Measurements from ENCODE around the gene FXR2. TPM values are rescaled to one million over a fixed set of nuclear protein-coding genes. Genes with fewer than 3 reads are reported as not detected.

Gene FXR2
- total and polyA plus RNA-seq, 9 of the 15 experiments (the other 6 are each of a cell fraction or from before 2014, with no cell fraction given): 2.0 to 49.3 (median 24.5) TPM

- TF ChIP-seq ETV1 (tag; conservative IDR thresholded peaks at IDR 0.05; ENCODE audit: low read depth) (no peak), ZNF280B (CRISPR knock-in tag; IDR thresholded peaks at IDR 0.05) (no peak), ERF (CRISPR knock-in tag; IDR thresholded peaks at IDR 0.05) (no peak), THRA (IDR thresholded peaks at IDR 0.05) (no peak), ZNF282 (CRISPR knock-in tag; IDR thresholded peaks at IDR 0.05) (no peak), PRPF4 (IDR thresholded peaks at IDR 0.05; ENCODE audit: insufficient read depth, low read depth, low read length, poor library complexity, severe bottlenecking) (no peak), ZBTB34 (CRISPR knock-in tag; IDR thresholded peaks at IDR 0.05) (no peak), HDAC6 (IDR thresholded peaks at IDR 0.05; ENCODE audit: low read depth, low read length) (no peak), CXXC5 (CRISPR knock-in tag; IDR thresholded peaks at IDR 0.05) (no peak), DIDO1 (tag; IDR thresholded peaks at IDR 0.05; ENCODE audit: low read depth) (no peak), MTF1 (CRISPR knock-in tag; IDR thresholded peaks at IDR 0.05; ENCODE audit: borderline replicate concordance) (no peak), ZNF586 (CRISPR knock-in tag; conservative IDR thresholded peaks at IDR 0.05) (no peak), HDGF (IDR thresholded peaks at IDR 0.05) (no peak)
- DNase-seq (ENCODE audit: extremely low read depth in 1 of 4, low spot score in 3 of 4): no peak
- POLR2A ChIA-PET: interaction anchor here (0.7 kb wide), 1 partner anchor 9 kb away, joined by 3 read pairs; no protein-coding TSS in a partner anchor
Observed at GRCh38 chr17:7551396-7551795, 63.3 kb downstream of the FXR2 start.

More at GRCh38 chr17:7551396-7551795, 63.3 kb downstream of the FXR2 start:
- no peak for FAIRE-seq
- no peaks in the 10 kb centered on the region for H3K9me3 ChIP-seq (replicated peaks; ENCODE audit: control insufficient read depth, insufficient read depth, low read depth, low read length)
- H3K4me1 ChIP-seq (replicated peaks in 1 of 2; ENCODE audit: control insufficient read depth in 2 of 2, insufficient read depth in 2 of 2, low read length in 2 of 2): peaks cover 8 to 25% of the 10 kb centered on the region in 2 experiments; a peak in 4 of 5 replicates
- intact Hi-C loops (cut with micrococcal nuclease): no loop called here
- H3K27me3 ChIP-seq (ENCODE audit: control insufficient read depth in 2 of 2, insufficient read depth in 2 of 2, low read length in 2 of 2): no peaks in the 10 kb centered on the region
- no TSS peak for BruUV-seq (replicated peaks)
- no peaks in the 10 kb centered on the region for H3K36me3 ChIP-seq (ENCODE audit: control insufficient read depth, insufficient read depth, low read length)
- no peaks in the 10 kb centered on the region for H3K79me2 ChIP-seq (ENCODE audit: control insufficient read depth, insufficient read depth, low read length)
- no peaks in the 10 kb centered on the region for H4K20me1 ChIP-seq (replicated peaks; ENCODE audit: control insufficient read depth, insufficient read depth, low read length)
- H3K27ac ChIP-seq (ENCODE audit: extremely low read depth, low read depth, low read length): no peak overlapping the region
- in situ Hi-C loops (cut with MboI): loop anchor here (10.0 to 25.0 kb wide), 2 partner anchors 197 to 514 kb away; partner anchors contain the start of genes KCTD11, SLC16A11, SLC16A13 and TMEM95
- H2AFZ ChIP-seq (ENCODE audit: low read depth, low read length): no peak overlapping the region
- WGBS (ENCODE audit: insufficient coverage, low coverage, missing lambda C conversion rate): 40% methylated on average over 4 of the region's 4 CpGs
- H3K4me2 ChIP-seq (ENCODE audit: insufficient read depth, low read length): no peak overlapping the region
- H3K4me3 ChIP-seq: no peak overlapping the region
- H3K9me1 ChIP-seq (ENCODE audit: control insufficient read depth, insufficient read depth, low read length): no peaks in the 10 kb centered on the region
- CTCF ChIA-PET (ENCODE audit: low intra/inter-chr PET ratio): no interaction called here
- no peak for ATAC-seq
- H3K9ac ChIP-seq (ENCODE audit: insufficient read depth in 1 of 2, low read depth in 2 of 2, low read length in 2 of 2): no peak overlapping the region

Data from K562 (cell line).